HG03196 (cell line): ENCODE measurements around the gene MGMT.

ENCODE experiments used
- ATAC-seq: cut with Tn5 transposase; IDR thresholded peaks from one replicate; pipeline ENCODE4 v1.9.1; 2021; ENCODE audit not compliant: unreplicated experiment

The MGMT gene

GRCh38 chr10:129785536-129785981 lies 318.5 kb downstream of the MGMT start:
- ATAC-seq: no peak

DNA sequence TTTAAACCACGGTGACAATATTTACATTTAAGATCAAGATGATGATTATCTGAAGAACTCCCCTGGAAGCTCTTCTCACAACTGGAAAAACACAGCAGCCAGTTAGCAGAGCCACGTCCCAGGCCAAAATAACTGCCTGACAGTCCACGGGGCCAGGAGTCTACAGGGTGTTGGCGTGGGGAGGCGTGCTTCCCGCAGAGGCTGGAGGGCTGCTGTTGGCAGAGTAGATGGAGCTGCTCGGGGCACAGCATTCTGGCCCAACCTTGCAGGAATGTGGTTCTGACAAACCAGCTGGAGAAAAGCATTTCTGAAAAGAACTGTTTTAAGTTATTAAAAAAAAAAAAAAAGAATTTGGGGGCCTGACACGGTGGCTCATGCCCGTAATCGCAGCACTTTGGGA lies 319.2 kb downstream of the MGMT start:
- ATAC-seq: no peak

- ATAC-seq: no peak
Measured at GRCh38 chr10:129787557-129787956, 320.5 kb downstream of the MGMT start.

DNA sequence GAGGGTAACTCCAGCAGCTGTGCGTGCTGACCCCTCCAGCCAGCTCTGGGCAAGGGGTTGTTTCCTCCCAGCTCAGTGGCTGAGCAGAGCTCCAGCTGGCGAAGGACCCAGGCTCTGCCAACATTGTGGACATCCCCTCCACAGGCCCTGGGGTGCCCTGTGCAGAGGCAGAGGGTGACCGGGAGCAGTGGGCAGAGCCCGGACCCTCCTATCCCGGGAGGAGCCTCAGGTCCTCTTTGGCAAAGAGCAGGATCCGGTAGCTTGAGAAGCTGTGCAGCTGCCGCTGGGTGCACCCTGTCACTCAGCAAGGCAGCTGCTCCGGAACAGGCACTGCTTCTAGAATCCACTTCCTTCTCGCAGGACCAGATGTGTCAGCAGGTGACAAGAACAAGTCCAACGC lies 321.2 kb downstream of the MGMT start:
- no peak for ATAC-seq

- no peak for ATAC-seq
Measured at GRCh38 chr10:129790715-129791446, 323.8 kb downstream of the MGMT start.

- ATAC-seq: no peak
Measured at GRCh38 chr10:129792141-129792540, 325.1 kb downstream of the MGMT start.

DNA sequence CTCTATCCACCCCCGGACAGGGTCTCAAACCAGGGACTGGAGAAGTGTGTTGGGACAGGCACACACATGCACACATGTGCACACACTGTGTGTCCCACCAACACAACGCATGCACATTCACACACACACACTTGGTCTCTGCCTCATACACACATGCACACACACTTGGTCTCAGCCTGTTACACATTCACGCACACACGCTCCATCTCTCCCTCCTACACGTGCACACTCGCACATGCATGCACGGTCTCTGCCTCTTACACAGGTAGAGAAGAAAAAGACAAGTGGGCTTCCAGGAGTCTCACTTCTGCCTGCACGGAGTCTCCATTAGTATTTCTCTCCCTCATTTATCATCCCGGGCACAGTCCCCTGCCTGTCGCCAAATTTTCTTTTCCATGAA lies 325.8 kb downstream of the MGMT start:
- no peak for ATAC-seq

DNA sequence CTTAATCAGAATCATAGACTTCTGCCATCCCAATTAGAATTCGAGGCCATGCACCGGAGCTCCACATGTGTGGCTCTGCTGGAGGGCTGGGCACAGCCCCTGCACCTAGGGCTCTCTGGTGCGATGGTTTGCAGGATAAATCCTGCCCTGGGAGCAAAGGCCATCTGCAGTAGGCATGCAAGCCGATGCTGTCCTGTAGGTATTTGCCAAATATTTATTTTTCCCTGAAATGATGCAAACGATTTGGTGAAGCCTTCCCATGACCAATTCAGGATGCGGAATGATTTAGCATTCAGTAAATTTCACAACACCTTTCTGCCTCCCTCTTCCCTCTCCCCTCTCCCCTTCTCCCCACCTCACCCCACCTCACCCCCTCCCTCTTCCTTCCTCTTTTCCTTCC lies 326.4 kb downstream of the MGMT start:
- no peak for ATAC-seq

GRCh38 chr10:129793996-129794395 lies 327.0 kb downstream of the MGMT start:
- ATAC-seq: no peak

- no peak for ATAC-seq
Measured at GRCh38 chr10:129796710-129797420, 329.8 kb downstream of the MGMT start.

GRCh38 chr10:129799942-129800341 lies 332.9 kb downstream of the MGMT start:
- no peak for ATAC-seq

DNA sequence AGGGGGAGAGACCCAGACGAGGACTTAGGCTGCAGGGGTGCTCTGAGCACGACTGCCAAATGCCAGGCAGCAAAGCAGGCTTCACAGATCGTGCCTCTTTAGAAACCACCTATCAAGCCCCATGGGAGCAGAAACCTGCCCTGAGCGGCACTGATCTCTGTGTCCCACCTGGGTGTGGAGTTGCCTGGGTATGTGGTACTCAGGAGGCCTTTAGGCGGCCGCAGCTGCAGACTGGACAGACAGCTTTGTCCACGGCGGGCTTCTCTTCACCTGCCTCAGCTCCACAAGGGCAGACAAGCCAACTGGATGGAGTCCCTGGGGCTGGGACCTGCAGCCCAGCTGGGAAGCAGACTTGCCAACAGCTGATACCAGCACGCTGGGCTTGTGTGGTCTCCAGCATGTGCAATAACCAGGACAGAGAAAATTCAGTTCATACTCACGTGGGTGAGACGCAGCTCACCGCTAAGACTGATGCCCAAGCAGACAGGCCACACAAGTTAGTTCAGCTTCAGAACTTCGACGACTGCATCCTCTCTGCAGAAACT lies 333.8 kb downstream of the MGMT start:
- ATAC-seq: no peak

DNA sequence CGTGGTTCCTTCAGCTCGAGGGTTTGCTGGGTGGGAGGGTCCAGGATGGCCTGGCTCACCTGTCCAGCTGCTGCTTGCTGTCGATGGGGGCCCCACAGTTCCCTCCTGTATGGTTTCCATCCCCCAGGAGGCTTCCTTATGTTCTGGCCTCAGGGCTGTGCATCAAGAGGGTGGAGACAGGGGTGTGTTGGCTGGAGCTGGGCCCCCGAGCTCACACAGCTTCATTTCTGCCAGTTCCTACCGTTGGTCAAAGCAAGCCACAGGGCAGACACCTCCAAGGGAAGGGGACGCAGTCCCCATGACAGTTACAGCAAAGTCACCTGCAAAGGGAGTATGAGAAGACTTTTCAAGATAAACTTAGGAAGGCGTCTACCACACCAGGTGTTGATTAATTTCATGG lies 340.2 kb downstream of the MGMT start:
- ATAC-seq: no peak

GRCh38 chr10:129808092-129808983 lies 341.3 kb downstream of the MGMT start:
- no peak for ATAC-seq

GRCh38 chr10:129809431-129809830 lies 342.4 kb downstream of the MGMT start:
- ATAC-seq: no peak

DNA sequence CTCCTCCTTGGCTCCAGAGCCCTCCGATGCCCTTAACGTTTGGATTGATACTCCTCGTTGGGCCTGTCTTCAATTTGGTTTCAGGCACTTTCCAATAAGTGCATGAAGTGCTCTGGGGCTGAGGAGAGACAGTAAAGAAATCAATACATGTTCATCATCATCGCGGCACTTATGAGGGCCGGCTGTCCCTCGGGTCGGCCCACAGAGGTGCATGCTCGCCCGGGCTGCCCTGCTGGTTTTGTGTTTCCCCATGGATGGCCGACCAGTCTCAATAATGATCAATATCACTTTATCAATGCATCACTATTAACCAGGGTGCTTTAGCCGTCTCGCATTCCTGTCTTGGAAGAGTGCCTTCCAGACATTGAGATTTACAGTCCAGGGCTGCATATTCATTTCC lies 342.8 kb downstream of the MGMT start:
- no peak for ATAC-seq

GRCh38 chr10:129811208-129811607 lies 344.2 kb downstream of the MGMT start:
- no peak for ATAC-seq

GRCh38 chr10:129812398-129812797 lies 345.4 kb downstream of the MGMT start:
- no peak for ATAC-seq

DNA sequence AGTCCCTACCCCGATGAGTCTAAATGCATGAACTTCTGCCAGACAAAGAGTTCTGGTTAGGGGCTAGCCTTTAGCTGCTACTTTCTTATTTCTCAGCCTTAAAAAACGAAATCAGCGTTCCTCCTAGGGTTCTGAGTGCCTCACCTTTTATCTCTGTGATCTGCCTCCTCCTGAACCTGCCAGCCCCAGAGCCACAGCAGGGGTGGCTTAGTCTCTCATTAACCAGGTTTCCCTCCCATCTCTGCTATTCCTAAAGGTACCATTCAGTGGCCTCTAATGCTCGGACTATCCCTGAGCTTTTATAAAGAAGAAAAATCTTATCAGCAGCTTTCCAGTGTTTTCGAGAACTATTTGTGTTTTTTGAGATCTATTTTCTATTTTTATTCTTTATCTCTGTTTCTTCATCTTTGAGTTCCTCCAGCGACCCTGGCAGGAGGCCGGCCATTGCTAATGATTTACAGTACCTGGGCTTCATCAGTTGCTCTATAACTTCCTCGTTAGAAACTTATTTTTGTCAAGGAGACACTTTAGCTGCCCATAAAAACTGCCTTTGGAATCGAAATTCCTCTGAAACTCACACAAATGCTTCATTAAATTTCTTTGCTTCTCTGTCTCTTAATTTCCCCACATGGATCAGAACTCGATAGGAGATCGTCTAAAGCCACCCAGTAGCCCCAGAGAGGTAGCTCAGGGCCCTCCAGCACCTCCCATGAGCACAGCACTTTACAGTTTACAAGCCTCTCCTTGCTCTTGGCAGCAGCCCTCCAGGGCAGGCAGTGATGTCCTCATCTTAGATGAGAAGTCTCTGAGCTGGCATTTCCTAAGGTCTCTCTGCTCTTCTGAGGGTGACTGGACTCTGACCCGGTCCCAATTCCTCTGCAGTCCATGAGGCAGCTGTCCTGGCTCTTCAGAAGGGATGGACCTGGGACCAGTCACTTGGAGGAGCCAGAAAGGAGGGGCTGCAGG lies 347.9 kb downstream of the MGMT start:
- ATAC-seq: no peak
